HG03064 (cell line): ENCODE results near the gene TNIP2.

Source experiments
- ATAC-seq: cut with Tn5 transposase; IDR thresholded peaks from one replicate; pipeline ENCODE4 v1.9.1; 2021; ENCODE audit warnings: low read depth; ENCODE audit not compliant: unreplicated experiment

The TNIP2 gene

DNA sequence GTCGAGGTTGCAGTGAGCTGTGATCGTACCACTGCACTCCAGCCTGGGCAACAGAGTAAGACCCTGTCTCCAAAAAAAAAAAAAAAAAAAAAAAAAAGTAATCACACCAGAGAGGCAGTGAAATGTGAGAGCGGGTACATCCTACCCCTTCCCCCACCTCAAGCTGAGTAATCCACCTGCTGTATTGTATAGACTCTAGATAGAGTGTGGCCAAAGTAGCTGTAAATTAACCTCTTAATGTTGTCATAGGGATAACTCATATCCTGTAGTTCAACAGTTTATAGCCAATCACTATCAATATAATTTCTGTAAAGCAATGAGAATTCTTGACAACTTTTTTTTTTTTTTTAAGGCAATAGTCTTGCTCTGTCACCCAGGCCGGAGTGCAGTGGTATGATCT, 30.8 kb downstream of the TNIP2 start:
- no peak for ATAC-seq

- ATAC-seq: no peak
Measured at GRCh38 chr4:2723751-2724150, 32.4 kb downstream of the TNIP2 start.

GRCh38 chr4:2722033-2722432, 34.1 kb downstream of the TNIP2 start:
- ATAC-seq: no peak

DNA sequence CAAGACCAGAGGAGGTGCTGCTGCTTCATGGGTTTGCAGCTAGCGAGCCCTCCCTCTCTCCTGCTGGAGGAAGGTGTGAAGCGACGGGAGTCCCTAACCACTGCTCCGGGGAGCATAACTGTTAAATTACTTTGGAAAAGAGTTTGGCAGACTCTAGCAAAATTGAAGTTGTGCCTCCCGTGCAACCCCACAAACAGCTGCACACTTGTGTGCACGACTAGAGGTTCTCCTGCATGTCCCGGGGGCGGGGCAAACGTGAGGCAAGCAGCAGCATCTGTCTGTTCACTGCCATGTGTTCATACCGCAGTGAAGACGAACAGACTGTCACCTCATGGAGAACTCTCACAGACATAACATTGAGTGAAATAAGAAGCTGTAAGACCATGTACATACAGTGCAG, 34.5 kb downstream of the TNIP2 start:
- no peak for ATAC-seq

DNA sequence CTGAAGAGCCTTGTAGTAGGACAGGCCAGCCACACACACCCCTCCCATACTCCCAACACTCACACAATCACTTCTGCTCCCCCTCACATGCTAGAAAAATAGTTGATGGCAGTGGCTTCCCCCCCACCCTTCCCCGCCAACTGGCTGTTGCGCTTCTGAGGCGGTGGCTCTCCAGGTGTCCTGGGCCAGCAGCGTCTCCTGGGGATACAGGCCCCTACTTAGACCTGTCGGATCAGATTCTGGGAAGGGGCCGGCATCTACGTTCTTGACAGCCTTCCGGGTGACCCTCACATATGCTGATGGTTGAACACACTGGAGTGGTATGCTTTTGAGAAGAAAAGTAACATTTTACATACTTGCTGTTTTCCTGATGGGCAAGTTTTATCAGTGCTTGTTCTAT, 39.9 kb downstream of the TNIP2 start:
- ATAC-seq: no peak

DNA sequence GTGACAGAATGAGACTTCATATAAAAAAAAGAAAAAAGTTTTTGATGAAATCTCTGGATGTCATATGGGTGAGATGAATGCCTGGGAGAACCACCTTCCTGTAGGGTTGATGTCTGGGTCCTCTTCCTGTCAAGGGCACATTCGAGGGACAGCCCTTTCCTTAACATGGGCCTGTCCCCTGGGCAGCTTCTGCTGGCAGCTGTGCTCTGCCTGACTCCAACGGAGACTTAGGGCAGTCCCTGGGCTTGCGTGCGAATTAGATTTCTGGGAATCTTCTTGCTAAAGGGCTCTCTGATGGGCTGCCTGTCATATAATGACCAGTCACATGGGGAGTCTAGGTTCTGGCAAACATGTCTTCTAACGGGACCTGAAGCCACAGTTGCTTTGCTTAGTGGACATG, 40.7 kb downstream of the TNIP2 start:
- ATAC-seq: no peak

- no peak for ATAC-seq
Measured at GRCh38 chr4:2714918-2715317, 41.2 kb downstream of the TNIP2 start.

DNA sequence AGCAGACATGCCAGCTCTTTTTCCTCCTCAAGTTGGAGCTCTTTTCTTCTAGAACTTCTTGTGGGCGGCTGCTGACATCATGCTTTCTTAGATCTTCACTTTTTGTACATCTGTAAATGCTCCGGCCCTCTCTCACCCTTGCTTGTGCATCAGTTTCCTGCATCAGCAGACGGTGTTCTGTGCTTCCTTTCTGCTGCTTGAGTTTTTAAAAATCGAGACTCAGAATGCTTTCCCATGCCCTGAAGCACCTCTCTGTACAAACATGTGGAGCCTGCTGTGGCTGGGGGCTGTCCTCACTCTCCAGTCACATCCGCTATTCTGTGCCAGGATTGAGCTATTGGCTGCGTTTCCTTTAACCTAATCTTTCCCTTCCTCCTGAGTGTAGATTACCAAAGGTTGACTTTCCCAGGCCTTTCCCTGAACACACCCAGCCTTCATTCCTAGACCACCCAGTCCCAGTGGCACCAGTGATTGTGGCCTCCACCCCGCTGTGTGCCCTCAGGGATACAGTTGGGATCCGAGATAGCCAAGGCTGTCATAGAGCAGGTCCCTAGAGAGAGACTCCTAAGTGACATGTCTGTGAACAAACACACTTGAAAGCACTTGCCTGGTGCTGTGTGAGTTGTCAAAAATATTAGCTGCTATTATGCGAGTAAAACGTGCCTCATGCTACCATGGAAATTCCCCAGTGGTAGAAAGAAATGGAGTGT, 41.9 kb downstream of the TNIP2 start:
- no peak for ATAC-seq

- ATAC-seq: no peak
Measured at GRCh38 chr4:2713337-2713736, 42.8 kb downstream of the TNIP2 start.

- ATAC-seq: no peak
Measured at GRCh38 chr4:2712261-2712842, 43.8 kb downstream of the TNIP2 start.

- ATAC-seq: no peak
Measured at GRCh38 chr4:2702770-2703169, 53.4 kb downstream of the TNIP2 start.

- no peak for ATAC-seq
Measured at GRCh38 chr4:2702361-2702760, 53.8 kb downstream of the TNIP2 start.

- no peak for ATAC-seq
Measured at GRCh38 chr4:2700031-2700430, 56.1 kb downstream of the TNIP2 start.

GRCh38 chr4:2699534-2699933, 56.6 kb downstream of the TNIP2 start:
- no peak for ATAC-seq

GRCh38 chr4:2698951-2699505, 57.1 kb downstream of the TNIP2 start:
- ATAC-seq: no peak

DNA sequence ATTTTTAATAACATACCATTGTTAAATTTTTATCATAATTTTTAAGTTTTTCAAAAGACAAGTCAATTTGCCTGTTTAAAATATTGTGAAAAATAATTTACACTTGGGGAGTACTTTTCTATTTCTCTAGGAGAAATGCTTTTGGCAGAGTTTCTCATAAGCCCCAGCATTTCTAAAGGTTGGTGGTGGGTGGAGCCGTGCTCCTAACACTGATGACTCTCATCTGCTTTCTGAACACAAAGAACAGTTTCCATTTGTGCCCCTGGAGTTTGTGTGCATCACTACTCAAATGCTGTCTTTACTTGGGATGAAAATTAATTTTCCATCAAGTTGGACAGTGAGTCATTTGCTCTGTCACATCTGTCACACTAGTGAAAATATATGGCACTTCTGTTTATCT, 57.6 kb downstream of the TNIP2 start:
- no peak for ATAC-seq

DNA sequence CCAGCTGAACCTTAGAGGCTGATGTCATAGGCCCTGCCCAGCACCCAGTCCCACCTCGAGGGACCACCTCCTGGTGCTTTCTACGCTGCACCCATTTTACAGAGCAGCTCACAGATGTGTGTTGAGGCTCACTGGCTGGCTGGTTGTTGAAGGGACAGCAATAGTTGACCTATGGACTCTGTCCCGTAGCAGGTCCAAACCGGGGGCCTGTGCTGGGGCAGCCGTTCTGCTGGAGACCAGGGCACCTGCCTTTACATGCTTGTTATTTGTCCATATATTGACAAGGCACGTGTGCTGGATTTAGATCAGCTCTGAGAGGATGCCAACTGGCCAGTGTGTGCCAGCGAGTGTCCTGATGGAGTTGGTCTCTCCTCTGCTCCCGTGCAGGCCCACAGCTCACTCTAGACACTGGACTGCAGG, 58.1 kb downstream of the TNIP2 start:
- ATAC-seq: no peak

- peak; percentile 93 for ATAC-seq
Measured at GRCh38 chr4:2696423-2696822, 59.7 kb downstream of the TNIP2 start.

DNA sequence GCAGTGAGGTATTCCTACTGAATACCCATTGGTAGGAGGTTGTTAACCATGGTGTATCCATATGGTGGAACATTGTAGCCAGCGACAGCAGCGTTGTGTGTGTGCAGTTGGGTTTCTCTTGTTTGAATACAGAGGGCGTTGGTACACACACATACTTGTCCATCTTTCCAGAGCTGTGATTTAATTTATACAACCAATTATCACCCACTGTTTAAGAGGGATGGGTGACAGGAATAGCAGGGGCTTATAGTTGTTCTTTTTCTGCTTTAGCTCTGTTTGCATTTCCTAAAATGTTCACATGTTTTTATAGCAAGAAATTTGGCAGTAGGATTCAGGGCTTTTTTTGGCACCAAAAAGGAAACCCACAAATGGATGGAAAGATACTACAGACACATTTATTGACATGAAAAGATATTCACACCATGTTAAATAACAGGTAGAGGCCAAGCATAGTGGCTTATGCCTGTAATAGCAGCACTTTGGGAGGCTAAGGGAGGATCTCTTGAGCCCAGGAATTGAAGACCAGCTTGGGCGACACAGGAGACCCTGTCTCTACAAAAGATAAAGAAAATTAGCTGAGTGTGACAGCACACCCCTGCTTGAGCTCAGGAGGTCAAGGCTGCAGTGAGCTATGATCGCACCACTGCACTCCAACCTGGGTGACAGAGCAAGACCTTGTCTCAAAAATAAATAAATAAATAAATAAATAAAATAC, 60.6 kb downstream of the TNIP2 start:
- no peak for ATAC-seq

DNA sequence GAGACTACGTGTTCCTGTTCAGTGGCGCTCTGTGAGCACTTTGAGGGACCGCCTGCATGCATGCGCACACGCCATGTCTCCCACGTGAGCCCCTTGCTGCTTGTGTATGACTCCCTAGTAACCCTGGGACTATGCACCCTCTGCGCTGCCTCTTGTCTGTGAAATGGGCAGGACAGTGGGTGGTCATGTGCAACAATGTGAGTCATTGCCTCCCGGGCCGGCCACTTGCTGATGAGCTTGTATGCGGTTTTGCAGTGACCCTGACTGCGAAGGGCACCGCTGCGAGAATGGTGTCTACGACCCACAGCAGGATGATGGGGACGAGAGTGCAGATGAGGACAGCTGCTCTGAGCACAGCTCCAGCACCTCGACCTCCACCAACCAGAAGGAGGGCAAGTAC, 61.4 kb downstream of the TNIP2 start:
- ATAC-seq: no peak

DNA sequence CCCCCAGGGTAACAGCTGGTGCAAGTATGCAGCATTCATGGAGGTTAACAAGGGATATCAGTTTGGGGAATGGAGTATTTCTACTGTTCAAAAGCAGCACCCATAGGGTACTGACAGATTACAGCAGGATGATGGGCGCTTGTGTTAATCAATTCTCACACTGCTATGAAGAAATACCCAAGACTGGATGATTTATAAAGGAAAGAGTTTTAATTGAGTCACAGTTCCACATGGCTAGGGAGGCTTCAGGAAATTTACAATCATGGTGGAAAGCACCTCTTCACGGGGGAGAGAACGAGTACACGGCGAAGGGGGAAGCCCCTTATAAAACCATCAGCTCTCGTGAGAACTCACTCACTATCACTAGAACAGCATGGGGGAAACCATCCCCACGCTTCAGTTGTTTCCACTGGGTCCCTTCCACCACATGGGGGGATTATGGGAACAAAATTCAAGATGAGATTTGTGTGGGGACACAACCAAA, 64.1 kb downstream of the TNIP2 start:
- no peak for ATAC-seq
